ENCODE measurements around the gene PLPPR3.
A peak's percentile ranks its signal among the peaks of the same experiment; 100 is the strongest.

The PLPPR3 gene, protein sequence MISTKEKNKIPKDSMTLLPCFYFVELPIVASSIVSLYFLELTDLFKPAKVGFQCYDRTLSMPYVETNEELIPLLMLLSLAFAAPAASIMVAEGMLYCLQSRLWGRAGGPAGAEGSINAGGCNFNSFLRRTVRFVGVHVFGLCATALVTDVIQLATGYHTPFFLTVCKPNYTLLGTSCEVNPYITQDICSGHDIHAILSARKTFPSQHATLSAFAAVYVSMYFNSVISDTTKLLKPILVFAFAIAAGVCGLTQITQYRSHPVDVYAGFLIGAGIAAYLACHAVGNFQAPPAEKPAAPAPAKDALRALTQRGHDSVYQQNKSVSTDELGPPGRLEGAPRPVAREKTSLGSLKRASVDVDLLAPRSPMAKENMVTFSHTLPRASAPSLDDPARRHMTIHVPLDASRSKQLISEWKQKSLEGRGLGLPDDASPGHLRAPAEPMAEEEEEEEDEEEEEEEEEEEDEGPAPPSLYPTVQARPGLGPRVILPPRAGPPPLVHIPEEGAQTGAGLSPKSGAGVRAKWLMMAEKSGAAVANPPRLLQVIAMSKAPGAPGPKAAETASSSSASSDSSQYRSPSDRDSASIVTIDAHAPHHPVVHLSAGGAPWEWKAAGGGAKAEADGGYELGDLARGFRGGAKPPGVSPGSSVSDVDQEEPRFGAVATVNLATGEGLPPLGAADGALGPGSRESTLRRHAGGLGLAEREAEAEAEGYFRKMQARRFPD

GRCh38 chr19:821825-822503 is at the start of gene PLPPR3:
PLPPR3 (minus strand) TSS chr19:821955; CDS start chr19:821559, 396 bp downstream.
- DNase-seq (ENCODE audit: insufficient read length, low spot score) (no peak), FAIRE-seq (no peak)

- DNase-seq (ENCODE audit: insufficient read length, low spot score) (no peak), FAIRE-seq (no peak)
Observed at GRCh38 chr19:870963-871401, 49.2 kb upstream of the PLPPR3 start.

DNA sequence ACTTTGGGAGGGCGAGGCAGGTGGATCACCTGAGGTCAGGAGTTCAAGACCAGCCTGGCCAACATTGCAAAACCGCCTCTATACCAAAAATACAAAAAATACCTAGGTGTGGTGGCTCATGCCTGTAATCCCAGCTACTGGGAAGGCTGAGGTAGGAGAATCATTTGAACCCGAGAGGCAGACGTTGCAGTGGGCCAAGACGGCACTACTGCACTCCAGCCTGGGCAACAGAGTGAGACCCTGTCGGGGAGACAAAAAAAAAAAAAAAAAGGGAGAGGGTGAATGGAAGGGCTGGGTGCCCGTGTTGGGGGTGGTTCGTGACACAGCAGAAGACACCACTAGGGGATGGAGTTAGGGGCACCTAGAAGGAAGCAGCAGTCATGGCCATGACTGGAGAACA is 48.6 kb upstream of the PLPPR3 start:
- FAIRE-seq (no peak), DNase-seq (ENCODE audit: insufficient read length, low spot score) (no peak)

DNA sequence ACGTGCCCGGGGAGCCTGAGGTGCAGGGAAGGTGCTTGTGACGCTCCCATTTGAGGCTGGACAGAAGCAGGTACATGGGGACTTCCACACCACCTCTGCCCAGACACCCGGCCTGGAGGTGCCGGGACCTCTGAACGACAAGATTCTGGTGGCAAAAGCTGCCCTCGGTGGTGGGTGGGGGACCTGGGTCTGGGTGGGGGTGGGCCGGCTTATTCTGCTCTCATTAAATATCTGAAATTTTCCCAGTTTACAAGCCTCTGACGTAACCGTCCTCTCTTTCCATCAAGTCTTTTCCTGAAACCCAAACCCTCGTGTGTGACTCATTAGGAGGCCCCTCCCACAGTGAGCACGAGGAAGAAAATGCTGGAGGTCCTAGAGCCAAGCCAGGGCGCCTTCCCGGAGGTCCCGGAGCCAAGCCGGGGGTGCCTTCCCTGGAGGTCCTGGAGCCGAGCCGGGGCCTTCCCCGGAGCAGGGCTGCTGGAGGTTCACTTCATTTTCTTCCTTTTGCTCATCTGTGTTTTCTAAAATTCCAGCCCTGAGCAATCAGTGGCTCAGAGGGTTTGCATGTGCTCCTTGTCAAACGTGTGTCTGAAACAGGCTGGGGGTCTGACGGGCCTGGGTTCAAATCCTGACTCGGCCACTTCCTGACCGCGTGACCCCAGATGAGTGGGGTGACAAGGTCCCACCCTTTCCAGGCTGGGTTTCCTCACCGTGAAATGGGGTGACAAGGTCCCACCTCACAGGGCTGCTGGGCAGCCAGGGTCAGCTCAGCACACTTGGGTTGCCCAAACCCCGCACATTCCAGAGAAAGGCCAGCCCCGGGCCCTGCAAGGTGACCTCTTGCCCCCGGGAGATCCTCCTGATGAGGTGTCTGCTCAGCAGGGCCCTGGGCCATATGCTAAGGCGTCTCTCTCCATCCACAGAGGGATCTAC is 47.8 kb upstream of the PLPPR3 start:
- FAIRE-seq (no peak), DNase-seq (ENCODE audit: insufficient read length, low spot score) (peak; percentile 82)

GRCh38 chr19:868458-869244 is 46.9 kb upstream of the PLPPR3 start:
- FAIRE-seq (no peak), DNase-seq (ENCODE audit: insufficient read length, low spot score) (no peak)

- DNase-seq (ENCODE audit: insufficient read length, low spot score) (no peak), FAIRE-seq (no peak)
Observed at GRCh38 chr19:867855-868457, 46.2 kb upstream of the PLPPR3 start.

GRCh38 chr19:867301-867793 is 45.6 kb upstream of the PLPPR3 start:
- FAIRE-seq (no peak), DNase-seq (ENCODE audit: insufficient read length, low spot score) (no peak)

DNA sequence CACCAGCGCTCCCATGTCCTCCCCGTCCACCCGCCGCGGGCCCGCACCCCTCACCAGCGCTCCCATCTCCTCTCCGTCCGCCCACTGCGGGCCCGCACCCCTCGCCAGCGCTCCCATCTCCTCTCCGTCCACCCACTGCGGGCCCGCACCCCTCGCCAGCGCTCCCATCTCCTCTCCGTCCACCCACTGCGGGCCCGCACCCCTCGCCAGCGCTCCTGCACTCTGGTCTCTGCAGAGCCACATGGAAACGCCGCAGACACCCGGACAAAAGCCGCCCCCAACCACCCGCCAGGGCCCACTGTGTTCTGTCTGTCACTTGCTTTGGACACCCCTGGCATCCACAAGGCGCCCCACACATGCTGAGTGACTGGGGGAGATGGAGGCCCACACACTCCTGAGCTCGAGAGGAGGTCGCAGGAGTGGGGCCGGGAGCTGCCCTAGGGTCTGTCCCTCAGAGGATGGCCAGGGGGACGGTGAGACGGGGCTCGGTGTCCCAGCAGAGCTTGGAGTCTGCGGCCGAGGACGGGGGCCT is 45.1 kb upstream of the PLPPR3 start:
- no peak for DNase-seq (ENCODE audit: insufficient read length, low spot score)
- FAIRE-seq = no peak

GRCh38 chr19:863315-863620 is 41.5 kb upstream of the PLPPR3 start:
- FAIRE-seq = no peak

DNA sequence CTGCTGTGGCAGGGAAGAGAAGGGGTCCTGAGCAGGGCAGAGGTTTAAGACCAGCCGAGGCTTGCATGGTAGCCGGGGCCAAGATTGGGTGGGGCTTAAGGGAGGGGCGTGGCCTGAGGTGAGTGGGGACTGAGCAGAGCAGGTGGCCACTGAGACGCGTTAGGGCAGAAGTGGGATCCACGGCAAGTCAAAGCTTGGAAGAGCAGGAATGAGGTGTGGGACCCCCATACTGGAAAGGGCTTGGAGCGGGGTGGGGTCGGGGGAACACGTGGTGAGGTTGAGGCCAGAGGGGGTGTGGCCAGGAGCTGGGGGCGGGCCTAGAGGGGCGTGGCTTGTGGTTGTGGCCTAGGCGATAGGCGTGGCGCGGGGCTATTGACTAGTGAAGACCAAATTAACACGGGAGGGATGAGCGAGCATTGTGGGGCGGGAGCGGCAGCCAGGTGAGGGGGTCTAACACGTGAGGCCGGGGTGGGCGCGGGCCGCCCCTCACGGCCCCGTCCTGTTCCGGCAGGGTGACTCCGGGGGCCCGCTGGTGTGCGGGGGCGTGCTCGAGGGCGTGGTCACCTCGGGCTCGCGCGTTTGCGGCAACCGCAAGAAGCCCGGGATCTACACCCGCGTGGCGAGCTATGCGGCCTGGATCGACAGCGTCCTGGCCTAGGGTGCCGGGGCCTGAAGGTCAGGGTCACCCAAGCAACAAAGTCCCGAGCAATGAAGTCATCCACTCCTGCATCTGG is 41.0 kb upstream of the PLPPR3 start:
- FAIRE-seq (no peak), DNase-seq (ENCODE audit: insufficient read length, low spot score) (no peak)

More at GRCh38 chr19:863315-863620, 41.5 kb upstream of the PLPPR3 start:
- DNase-seq (ENCODE audit: insufficient read length, low spot score) = no peak

GRCh38 chr19:861756-862580 is 40.2 kb upstream of the PLPPR3 start:
- FAIRE-seq = no peak
- no peak for DNase-seq (ENCODE audit: insufficient read length, low spot score)

- no peak for FAIRE-seq
- no peak for DNase-seq (ENCODE audit: insufficient read length, low spot score)
Observed at GRCh38 chr19:861141-861755, 39.5 kb upstream of the PLPPR3 start.

GRCh38 chr19:858868-859843 is 37.4 kb upstream of the PLPPR3 start, which contains the start of gene CFD:
CFD (plus strand) TSS chr19:859664; CDS start chr19:859690, 26 bp downstream.
- DNase-seq (ENCODE audit: insufficient read length, low spot score) (no peak), FAIRE-seq (no peak)

DNA sequence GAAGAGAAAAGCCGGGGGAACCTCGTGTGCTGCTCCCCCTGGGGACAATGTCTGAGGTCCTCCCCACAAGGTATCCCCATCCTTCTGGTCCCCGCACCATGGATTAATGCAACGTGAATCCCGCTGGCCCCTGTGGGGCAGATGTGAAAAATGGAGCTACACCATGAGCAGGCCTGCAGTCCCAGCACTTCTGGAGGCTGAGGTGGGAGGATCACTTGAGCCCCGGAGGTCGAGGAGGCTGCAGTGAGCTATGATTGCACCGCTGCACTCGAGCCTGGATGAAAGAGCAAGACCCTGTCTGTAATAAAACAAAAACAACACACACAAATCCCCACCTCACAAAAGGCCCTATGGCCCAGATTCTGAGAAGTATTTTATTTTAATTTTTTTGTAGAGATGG is 36.5 kb upstream of the PLPPR3 start:
- DNase-seq (ENCODE audit: insufficient read length, low spot score) (no peak), FAIRE-seq (no peak)

- DNase-seq (ENCODE audit: insufficient read length, low spot score) (no peak), FAIRE-seq (no peak)
Observed at GRCh38 chr19:855566-856120, 33.9 kb upstream of the PLPPR3 start.

All from HTR-8/SVneo (cell line).